Epithelial cell of prostate (primary cell): Measurements from ENCODE around the gene CDKN2AIP.
"Not testable (repeated sequence)": the region's sequence is repeated elsewhere in the genome, so short reads cannot be mapped to it uniquely, and the experiment has no call there.

ENCODE experiments used
- DNase-seq: peaks from one replicate; pipeline ENCODE4 v3.0.0-alpha.2; 2011; ENCODE audit warnings: low read depth, low spot score
- H3K27ac ChIP-seq: fragments of 450-650 bp; 2 replicates; pipeline ENCODE4 v1.5.1; 2017; ENCODE audit warnings: mild to moderate bottlenecking

The CDKN2AIP gene

GRCh38 chr4:183441276-183441675 lies 3.2 kb upstream of the CDKN2AIP start:
- no peak for DNase-seq

GRCh38 chr4:183443655-183444213 lies 702 bp upstream of the CDKN2AIP start:
- no peak for DNase-seq

More at GRCh38 chr4:183441276-183441675, 3.2 kb upstream of the CDKN2AIP start:
- H3K27ac ChIP-seq = peak overlapping the region; percentile 6

GRCh38 chr4:183445097-183445428 lies 627 bp downstream of the CDKN2AIP start:
- DNase-seq = no peak
- H3K27ac ChIP-seq = peak overlapping the region; percentile 98

More at GRCh38 chr4:183443655-183444213, 702 bp upstream of the CDKN2AIP start:
- H3K27ac ChIP-seq = peak overlapping the region; percentile 98

GRCh38 chr4:183447646-183448045 lies 3.2 kb downstream of the CDKN2AIP start:
- no peak for DNase-seq
- no peak overlapping the region for H3K27ac ChIP-seq

GRCh38 chr4:183448436-183448835 lies 4.0 kb downstream of the CDKN2AIP start:
- no peak for DNase-seq
- H3K27ac ChIP-seq = no peak overlapping the region

GRCh38 chr4:183449193-183449882 lies 4.9 kb downstream of the CDKN2AIP start:
- no peak for DNase-seq
- no peak overlapping the region for H3K27ac ChIP-seq

- DNase-seq = no peak
- no peak overlapping the region for H3K27ac ChIP-seq
Measured at GRCh38 chr4:183450108-183450507, 5.7 kb downstream of the CDKN2AIP start.

- no peak for DNase-seq
- H3K27ac ChIP-seq = no peak overlapping the region
Measured at GRCh38 chr4:183455431-183456195, 11.2 kb downstream of the CDKN2AIP start.

GRCh38 chr4:183458005-183458404 lies 13.6 kb downstream of the CDKN2AIP start:
- no peak overlapping the region for H3K27ac ChIP-seq
- no peak for DNase-seq

GRCh38 chr4:183463903-183464619 lies 19.6 kb downstream of the CDKN2AIP start:
- not testable (repeated sequence) for H3K27ac ChIP-seq, DNase-seq

- H3K27ac ChIP-seq, DNase-seq: not testable (repeated sequence)
Measured at GRCh38 chr4:183465879-183466278, 21.4 kb downstream of the CDKN2AIP start.

- H3K27ac ChIP-seq = no peak overlapping the region
- no peak for DNase-seq
Measured at GRCh38 chr4:183467246-183467645, 22.8 kb downstream of the CDKN2AIP start.

- DNase-seq = no peak
- peak overlapping the region; percentile 67 for H3K27ac ChIP-seq
Measured at GRCh38 chr4:183468210-183469095, 24.0 kb downstream of the CDKN2AIP start.

GRCh38 chr4:183469285-183469684 lies 24.8 kb downstream of the CDKN2AIP start:
- DNase-seq = peak; percentile 52
- peak overlapping the region; percentile 67 for H3K27ac ChIP-seq

GRCh38 chr4:183469936-183470335 lies 25.5 kb downstream of the CDKN2AIP start:
- H3K27ac ChIP-seq = peak overlapping the region; percentile 67
- DNase-seq = peak; percentile 92

- H3K27ac ChIP-seq = peak overlapping the region; percentile 67
- no peak for DNase-seq
Measured at GRCh38 chr4:183470821-183471220, 26.4 kb downstream of the CDKN2AIP start.

GRCh38 chr4:183471946-183472708 lies 27.7 kb downstream of the CDKN2AIP start:
- no peak for DNase-seq
- H3K27ac ChIP-seq = no peak overlapping the region

GRCh38 chr4:183478123-183478522 lies 33.7 kb downstream of the CDKN2AIP start:
- DNase-seq = no peak

GRCh38 chr4:183478926-183479325 lies 34.5 kb downstream of the CDKN2AIP start:
- DNase-seq = no peak
- no peak overlapping the region for H3K27ac ChIP-seq

More at GRCh38 chr4:183478123-183478522, 33.7 kb downstream of the CDKN2AIP start:
- no peak overlapping the region for H3K27ac ChIP-seq
